ENCODE results near the gene MYBPC3.

Gene MYBPC3

DNA sequence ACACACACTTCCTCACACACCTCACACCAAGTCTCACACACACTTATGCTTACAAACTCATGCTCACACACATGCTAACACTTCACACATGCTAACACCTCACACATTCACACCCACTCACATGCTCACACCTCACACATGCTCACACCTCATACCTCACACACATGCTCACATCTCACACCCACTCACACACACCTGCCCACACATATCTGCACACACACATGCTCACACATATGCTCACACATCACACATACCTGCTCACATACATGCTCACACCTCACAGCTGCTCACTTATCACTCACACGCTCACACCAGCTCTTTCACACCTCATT is 4.5 kb upstream of the MYBPC3 start:
- DNase-seq (ENCODE audit: low read depth) = no peak

DNA sequence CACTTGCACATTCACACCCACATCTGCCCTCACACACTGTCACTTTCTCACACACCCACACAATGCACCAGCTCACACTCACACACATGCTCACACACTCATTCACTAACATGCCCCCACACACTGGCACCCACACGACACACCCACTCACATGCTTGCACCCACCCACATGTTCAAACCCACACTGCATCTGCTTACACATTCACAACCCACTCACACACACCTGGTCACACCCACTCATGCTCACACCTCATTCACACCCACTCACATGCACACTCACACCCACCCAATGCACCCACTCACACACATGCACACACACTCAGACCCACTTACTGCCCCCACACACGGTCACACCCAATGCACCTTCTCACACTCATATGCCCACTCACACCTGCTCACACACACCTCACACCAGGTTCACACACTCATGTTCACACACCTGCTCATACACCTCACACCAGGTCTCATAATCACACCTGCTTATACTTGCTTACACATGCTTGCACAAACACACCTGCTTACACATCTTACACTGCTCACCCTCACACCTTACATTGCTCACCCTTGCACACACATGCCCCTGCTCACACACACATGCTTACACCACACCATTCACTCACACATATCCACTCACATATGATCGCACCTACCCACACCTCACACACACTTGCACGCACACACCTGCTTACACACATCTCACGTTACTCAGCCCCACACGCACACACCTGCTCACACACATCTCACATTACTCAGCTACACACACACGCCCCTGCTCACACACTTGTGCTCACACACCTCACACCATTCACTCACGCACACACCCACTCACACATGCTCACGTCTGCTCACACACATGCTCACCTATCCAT is 3.9 kb upstream of the MYBPC3 start:
- no peak for DNase-seq (ENCODE audit: low read depth)

DNA sequence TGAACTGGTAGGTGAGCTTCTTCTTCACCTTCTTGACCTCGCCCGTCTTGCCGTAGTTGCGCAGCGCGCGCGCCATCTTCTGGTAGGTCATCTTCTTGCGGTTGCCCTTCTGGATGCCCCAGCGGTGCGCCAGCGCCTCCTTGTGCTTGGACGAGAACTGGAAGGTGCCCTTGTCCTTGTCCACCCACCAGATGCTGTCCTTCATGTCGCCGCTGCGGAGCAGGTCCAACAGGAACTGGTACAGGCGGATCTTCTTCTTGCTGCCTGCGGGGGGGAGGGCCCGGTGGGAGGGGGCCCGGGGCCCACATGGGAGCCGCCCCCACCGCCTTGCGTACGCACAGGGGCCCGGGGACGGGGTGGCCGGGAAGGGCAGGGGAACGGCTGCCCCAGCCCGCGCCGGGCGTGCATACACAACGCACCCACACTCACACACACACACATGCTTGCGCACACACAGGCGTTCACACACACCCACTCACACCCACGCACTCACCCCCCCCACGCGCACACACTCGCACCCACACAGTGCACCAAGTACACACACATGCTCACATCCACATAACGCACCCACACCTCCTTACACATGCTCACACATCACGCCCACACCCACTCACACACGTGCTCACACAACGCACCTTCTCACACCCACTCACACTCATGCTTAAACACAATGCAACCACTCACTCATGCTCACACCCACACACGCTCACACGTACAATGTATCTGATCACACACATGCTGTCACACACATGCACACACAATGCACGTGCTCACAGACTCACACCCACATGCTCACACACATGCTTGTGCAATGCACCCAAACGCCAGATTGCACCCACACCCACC is 3.0 kb upstream of the MYBPC3 start:
- DNase-seq (ENCODE audit: low read depth) = peak; percentile 48

DNA sequence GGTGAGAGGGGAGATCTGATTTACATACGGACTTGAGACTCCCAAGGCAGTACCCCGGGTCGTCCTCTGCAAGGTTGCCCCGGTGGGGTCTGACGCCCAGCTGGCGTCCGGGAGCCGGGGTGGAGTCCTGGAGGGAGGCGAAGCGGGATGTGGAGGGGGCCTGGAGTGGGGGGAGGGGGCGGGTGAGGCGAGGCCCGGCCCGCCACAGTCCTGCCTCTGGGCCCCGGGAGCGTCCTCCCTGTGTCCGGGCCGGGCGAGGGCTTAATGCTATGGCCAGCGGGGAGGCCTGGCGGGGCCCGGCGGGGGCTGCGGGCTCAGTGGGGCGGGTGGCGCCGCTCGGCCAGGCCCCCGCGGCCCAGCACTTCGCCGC is 2.4 kb upstream of the MYBPC3 start:
- no peak for DNase-seq (ENCODE audit: low read depth)

DNA sequence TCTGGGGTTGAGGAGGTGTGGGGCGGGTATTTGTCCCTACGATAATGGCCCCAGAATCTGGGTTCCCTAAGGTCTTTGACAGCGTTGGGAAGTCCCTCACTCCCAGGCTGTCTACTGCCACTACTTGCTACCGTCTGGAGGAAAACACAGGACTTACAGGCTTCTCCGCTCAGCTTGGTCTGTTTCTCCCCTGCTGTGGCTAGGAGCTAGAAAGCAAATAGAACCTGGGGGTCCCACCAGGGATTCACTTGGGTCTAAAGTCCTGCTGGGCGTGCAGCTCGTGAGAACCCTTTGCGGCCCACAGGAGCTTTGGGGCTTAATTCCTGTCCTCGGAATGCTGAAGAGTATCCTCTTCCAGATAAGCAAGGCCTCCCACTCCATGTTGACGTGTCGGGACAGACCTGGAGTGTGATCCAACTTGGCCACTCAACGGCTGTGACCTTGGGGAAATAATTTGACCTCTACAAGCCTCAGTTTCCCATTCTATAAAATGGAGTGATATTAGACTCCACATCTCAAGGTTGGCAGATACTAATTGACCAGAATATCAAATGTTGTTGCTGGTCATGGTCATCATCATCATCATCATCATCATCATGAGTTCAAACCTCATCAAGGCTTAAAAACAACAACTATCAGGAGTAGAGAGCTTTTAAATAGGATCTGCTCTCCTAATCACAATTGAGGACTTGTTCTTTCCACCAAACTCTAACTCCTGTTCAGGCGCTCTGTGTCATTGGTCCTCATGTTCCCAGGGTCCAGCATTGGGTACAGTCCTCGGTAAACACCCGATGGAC is 1.7 kb upstream of the MYBPC3 start:
- no peak for DNase-seq (ENCODE audit: low read depth)

DNA sequence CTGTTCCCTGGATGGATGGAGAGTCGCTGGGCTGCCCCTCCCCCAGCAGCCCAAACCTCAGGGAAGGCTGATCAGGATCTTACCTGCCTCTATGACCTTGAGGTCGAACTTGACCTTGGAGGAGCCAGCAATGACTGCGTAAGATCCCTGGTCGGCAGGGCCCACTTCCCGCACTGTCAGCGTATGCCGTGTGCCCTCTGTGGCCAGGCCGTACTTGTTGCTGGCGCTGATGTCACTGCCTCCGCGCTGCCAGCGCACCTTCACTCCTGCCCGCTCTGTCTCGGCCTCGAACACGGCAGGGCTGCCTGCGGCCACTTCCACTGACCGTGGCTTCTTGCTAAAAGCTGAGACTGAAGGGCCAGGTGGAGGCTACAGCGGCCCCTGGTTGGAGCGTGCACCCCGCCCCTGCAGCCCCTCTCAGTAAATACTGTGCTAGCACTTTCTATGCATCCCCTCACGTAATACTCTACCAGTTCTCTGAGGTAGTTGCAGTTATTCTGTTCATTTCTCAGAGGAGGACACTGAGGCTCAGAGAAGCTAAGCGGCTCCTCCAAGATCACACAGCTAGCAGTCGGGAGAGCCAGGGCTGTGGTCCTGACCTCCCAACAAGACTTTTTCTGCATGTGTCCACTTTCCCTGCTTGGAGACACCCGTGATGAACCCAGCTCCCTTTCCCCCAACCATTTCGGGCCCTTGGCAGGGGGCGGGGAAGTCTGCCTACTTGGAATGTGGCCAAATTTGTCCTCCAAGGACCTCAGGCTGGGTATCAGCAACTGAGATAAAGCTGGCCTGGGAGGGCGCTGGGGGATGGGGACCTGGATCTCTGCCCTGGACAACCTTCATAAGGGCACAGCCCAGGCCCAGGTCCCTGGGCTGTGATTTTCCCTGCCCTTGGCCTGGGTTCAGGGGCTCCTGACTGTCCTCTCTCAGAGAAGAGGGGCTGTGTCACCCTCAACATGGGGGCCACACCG is 1.1 kb downstream of the MYBPC3 start:
- no peak for DNase-seq (ENCODE audit: low read depth)

DNA sequence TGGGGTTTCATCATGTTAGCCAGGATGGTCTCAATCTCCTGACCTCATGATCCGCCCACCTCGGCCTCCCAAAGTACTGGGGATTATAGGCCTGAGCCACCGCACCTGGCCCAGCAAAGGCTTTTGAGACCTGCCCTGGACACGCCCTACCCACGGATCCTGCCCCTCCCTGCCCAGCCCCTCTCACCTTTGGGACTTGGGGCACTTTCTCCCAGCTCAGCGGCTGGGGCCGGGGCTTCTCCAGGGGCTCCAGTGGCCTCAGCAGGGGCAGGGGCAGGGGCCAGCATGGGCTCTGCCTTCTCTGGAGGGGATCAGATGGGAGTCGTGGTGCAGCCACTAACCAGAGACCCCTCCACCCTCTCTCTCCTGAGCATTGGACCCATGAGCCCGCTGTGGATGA is 2.2 kb downstream of the MYBPC3 start:
- DNase-seq (ENCODE audit: low read depth) = no peak

DNA sequence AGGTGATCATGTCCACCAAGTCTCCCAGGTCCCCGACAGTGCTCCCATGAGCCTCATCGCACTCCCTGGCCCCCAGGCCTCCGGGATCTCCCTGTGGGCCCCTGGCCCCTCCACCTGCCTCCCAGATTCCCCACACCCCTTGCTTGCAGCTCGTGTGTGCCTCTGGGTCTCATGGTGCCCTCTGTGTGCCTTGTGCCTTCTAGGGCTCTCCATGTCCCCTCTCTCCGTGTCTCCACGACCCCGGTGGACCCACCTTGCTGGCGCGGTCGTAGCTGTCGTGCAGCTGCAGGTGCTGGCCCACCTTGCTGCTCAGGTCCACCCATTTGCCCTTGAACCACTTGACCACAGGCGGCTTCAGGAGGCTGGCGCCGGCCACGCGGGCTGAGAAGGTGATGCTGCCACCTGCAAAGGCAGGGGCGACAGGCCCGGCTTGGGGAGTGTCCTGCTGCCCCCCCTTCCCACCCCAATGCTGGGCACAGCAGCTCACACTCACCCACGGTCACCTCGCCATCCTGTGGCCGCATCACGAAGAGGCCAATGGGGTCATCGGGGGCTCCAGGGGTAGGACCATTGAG is 2.9 kb downstream of the MYBPC3 start:
- no peak for DNase-seq (ENCODE audit: low read depth)

DNA sequence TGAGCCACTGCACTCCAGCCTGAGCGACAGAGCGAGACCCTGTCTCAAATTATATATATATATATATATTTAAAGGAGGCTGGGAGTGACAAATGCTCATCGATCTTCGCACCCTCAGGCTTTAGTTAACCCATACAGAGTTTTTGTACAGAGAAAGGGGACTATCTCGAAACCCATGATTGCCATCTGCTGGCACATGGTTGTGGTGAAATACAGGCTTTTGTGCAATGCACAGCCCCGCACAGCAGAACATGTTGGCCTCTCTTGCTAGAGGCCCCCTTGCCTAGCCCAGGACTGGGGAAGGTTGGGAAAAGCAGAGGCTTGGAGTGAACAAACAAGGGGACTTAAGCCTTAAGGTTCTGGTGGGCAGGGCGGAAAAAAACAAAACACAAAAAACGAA is 3.6 kb downstream of the MYBPC3 start:
- no peak for DNase-seq (ENCODE audit: low read depth)

DNA sequence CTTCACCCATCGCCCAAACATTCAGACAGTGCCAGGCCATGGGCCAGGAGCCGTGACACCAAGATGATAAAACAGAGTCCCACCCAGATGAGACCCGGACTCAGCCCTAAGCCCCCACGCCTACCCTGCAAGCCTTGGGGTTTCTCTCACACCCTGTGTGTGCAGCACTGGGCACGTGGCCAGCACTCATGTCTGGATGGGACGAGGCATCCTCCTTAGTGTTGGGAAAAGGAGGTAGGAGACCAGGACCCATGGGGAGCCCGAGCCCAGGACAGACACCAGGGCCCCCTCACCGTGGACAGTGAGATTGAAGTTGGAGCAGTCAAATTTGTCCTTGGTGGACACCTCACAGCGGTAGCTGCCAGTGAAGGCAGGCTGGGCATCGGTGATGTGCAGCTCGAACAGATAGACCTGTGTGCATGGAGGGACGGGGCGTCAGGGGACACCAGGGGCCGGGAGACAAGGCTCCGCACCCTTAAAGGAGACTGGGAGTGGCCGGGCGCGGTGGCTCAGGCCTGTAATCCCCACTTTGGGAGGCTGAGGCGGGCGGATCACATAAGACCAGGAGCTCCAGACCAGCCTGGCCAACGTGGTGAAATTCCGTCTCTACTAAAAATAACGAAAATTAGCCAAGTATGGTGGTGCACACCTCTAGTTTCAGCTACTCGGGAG is 4.2 kb downstream of the MYBPC3 start:
- no peak for DNase-seq (ENCODE audit: low read depth)

DNA sequence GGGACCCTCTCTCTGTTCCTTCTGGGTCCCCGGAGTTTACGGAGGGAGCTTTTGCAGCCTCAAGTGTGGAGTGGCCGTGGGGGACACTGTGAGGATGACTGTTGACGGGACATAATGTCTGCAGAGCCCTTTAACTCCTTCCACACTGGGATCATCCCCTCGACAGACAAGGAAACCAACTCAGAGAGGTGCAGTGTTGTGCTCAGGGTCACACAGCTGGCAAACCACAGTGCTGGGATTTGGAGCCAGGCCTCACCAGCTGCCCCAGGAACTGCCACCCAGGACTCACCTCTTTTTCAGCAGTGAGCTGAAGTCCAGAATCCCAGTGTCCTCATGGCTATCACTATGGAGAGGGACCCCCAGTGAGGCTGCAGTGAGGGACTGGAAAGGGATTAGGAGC is 5.4 kb downstream of the MYBPC3 start:
- no peak for DNase-seq (ENCODE audit: low read depth)

DNA sequence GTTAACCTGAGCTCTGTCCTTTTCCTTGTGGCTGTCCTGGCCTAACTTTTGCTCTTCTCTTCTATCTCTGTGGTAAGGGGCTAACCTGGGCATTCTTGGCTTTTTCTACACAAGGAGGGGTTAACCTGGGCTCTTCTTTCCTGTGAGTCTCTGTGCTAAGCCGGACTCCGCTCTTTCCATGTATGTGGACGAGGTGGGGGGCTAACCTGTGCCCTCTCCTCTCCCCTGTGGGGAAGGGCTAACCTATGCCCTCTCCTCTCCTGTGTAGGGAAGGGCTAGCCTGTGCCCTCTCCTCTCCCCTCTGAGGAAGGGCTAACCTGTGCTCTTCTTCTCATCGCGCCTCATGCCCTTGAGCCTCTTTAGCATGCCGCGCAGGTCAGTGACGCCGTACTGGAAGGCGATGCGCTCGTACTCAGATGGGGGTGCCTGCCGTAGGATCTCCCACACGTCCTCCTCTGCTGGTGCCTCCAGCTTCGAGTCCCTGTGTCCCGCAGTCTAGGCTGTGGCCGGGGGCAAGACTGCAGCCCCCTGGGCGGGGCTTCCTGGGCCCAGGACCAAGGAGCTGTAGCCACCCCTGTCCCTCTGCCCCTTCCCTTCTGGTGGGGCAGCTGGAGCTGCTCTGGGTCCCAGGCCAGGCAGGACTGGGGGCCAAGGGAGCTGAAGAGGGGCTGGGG is 6.5 kb downstream of the MYBPC3 start:
- no peak for DNase-seq (ENCODE audit: low read depth)

DNA sequence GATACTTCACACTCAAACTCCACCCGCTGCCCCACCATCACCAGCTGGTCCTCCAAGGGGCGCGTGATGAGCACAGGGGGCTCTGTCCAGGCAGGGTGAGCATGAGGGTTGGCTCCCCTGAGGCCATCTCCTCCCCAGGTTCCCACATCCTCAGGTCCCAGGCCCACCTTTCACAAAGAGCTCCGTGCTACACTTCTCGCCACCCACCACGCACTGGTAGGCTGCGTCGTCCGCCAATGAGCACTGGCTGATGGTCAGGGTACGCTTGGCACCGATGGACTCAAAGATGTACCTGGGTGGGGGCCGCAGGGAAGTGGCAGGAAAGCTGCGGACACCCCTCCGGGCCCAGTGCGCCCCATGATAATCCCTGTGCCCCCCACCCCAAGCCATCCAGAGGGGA is 9.6 kb downstream of the MYBPC3 start:
- no peak for DNase-seq (ENCODE audit: low read depth)

DNA sequence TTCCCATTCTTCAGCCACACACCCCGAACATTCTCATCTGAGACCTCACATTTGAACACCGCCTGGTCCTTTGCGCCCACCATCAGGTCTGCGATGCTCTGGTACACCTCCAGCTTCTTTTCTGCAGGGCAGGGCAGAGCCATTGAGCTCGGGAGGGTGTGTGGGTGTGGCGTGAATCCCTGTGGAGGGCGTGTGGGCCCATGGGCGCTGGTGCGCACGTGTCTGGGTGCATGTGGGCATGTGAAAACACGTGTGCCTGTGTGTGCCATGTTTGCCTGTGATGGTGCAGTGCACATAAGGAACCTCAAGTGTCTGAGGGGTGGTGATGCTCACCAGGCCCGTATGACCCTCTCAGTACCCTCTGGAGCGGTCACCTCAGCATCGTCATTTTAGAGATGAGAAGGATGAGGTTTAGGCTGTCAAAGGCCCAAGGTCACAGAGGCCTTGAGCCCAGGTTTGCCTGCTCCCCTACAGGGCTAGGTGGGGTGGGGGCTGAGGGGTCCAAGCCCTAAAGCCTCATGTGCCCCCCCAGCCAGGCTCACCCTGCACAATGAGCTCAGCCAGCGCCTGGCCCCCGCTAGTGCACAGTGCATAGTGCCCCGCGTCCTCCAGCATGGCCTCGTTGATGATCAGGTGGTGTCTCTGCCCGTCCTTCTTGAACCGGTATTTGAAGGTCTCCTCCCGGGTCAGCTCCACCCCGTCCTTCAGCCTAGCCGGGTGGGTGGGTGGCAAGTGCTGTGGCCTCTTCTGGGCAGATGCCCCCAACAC is 10.3 kb downstream of the MYBPC3 start:
- DNase-seq (ENCODE audit: low read depth) = no peak

DNA sequence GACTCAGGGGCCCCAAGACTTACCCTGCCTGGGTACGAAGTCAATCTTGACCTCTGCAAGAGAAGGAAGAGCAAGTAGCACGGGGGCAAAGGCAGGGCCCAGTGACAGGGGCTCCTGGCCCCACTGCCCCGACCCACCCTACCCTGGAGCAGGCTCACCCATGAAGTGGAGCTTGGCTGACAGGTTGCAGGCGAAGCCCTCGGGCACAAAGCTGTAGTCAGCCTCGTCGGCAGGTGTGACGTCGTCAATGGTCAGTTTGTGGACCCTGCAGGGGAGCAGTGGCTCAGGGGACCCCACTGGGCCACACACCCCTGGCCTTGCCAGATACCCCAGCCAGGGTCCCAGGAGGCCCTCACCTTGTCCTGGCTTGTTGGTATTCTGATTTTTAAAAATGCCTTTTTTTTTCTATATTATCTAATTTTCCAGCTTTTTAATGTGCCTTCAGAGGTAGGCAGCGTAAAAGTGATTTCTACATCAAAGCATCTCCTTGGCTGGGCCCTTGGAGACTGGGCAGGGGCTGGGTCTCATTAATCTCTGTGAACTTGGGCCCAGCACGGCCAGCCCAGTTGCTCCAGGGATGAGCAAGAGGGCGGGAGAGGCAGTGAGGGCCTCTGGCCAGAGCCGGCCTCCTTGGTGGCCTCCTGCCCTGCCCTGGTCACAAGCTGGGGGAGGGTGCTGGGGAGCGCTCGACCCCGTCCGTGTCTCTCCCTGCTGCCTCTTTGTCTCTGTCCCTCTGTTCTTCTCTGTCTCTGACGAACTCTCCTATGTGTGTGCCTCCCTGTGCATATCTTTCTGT is 11.3 kb downstream of the MYBPC3 start:
- no peak for DNase-seq (ENCODE audit: low read depth)

DNA sequence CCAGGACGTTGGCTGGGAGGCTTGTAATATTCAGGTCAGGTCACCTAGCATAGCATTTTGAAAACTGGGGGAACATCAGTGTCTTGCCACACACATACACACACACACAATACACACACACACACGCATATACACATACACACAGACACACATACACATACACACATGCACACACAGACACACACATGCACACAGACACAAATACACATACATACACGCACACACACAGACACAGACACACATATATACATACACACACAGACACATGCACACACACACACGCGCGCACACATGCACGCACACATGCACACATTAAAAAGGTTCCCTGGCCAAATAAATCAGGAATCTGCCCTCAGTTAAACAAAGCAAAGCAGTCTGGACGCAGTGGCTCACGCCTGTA is 12.5 kb downstream of the MYBPC3 start:
- no peak for DNase-seq (ENCODE audit: low read depth)

DNA sequence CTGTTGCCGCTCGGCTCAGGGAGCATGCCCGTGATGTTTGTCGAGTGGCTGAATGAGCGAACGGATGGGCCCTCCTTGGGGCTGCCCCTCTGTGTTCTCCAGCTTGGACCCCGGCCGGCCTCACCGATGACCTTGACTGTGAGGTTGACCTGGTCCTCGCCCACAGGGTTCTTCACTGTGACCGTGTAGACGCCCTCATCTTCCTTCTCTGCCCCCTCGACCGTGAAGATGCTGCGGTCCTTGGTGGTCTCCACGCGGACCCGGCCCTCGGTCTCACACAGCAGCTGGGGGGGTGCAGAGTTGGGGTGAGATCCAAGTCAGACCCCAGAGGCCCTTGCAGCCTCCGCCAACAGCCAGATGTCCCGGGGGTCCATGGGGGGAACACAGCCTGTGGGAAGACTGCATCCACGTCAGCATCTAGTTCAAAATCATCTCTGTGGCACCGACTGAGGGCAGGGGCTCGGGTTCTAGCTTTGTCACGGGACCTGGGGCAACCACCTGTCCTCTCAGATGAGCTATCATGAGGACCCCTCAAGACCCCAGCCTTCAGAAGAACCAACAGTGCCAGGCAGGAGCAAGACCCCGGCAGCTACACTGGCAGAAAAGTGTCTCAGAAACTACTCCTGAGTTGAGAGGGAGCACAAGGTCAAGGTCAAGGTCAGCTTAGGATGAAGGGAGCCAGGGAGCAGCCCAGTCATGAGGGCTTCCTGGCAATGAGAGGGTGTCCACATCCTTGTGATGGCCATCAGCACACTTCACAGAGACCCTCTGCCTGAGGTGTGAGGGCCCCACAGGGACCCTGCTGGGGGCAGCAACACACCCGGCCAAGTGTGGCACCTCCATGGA is 13.9 kb downstream of the MYBPC3 start:
- DNase-seq (ENCODE audit: low read depth) = no peak

All from activated T-cell treated with anti-CD3 and anti-CD28 coated beads for 48 hours (primary cell).